LHCN-M2 (cell line): Measurements from ENCODE around the gene FYB1. TPM values are rescaled to one million over a fixed set of nuclear protein-coding genes. Genes with fewer than 3 reads are reported as not detected.
"Not testable (repeated sequence)": the region's sequence is repeated elsewhere in the genome, so short reads cannot be mapped to it uniquely, and the experiment has no call there.

Source experiments
- DNase-seq: peaks from one replicate; pipeline ENCODE4 v3.0.0-alpha.2; 2012; ENCODE audit warnings: low read depth
- total RNA-seq: library from RNA; depleted of rRNA; stranded (reverse); fragments of >200 nt; gene quantifications from 2 replicates; pipeline ENCODE4 v1.2.3, GENCODE V29; 2014

FYB1 gene
- total RNA-seq, 1 experiment from 2014 or later: not detected

DNA sequence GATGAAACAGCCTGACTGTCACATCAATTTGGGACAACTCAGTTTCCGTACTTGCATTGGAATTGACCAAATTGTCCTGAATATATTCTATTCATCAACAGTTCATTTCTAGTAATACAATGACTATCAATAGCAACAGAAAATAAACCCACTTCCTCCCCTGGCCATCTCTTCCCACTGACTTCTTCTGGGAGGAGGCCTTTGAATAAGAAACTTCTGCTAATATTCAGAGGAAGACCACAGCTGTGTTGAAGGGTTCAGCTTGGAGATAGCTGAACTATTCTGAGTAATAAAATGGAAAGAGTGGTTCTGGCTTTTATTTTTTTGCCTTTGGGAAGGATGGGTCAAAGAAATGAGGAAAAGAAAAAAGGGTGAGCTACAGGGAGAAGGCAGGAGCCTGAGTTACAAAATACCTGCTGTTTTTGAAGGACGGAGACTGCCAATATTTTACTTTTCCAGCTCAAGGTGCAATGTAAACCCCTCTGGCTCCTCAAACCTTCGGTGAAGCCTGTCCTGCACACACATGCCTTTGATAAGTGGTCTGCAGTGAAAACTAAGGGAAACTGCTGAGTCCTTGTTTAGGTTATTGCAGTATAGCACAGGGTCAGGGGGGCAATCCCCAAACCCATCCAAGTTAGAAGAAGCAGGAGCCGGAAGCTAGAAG lies 29.9 kb downstream of the FYB1 start:
- no peak for DNase-seq

DNA sequence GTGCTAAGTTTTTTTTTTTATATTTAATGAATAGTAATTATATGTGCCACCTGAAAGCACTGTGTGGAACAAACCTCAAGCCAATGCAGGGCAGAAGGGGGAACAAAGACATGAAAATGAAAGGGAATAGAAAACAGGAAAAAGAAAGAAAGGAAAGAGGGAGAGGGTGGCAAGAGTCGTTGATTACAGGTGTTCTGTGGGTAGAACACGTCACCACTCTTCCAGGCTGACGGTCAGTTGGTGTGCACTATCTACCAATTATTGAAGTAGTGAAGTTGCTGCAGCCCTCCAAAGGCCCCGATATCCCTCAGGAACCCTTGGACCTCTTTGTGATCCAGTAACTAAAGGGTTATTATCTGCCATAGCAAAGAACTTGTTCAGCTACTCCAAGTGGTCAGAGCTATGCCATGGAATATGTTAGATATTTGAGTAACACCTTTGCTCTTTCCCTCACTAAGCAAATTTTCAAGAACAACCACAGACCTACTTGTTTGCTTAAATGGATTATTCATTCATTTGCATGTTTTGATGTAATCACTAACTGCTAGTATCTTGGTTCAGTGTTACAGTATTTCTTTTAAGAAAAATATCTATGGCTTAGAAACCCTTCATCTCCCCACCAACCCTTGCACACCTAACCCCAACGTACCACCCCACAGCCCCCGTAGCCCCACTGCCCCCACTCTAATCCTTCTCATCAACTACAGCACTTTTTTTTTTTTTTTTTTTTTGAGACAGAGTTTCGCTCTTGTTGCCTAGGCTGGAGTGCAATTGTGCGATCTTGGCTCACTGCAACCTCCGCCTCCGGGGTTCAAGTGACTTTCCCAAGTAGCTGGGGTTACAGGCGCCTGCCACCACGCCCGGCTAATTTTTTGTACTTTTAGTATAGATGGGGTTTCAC lies 31.3 kb downstream of the FYB1 start:
- no peak for DNase-seq

DNA sequence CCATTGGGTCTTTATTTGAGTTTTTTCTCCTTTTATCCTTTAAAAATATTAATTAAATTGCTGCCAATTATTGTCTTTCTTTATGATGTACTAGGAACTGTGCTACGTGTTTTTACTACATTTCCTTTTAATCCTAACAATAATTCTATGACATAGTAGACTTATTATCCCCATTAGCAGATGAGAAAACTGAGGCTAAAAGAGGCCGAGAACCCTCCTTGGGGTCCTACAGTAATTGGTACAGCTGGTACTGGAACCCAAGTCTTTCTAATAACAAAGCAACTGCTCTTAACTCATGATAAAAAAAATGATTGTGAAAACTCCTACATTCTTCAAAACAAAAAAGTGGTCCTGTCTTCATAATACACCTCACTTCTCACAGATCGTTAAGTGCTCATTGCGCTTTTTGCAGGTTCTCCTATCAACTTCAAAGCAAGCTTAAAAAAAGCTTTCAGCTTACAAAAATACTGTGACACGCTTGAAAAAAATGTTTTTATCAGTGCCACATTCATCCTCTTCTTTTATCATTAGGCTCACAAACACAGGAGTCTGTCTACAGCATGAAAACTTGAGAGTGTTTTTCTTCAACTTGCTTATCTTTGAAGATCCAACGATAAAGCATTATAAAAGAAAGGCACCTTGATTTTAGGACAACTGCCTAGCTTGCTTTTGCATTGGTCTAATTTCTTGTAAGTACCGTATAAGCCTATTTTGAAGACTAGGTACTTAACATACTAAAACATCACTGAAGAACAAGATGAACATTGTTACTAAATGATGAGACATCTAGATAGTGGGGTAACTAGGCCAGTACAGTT lies 32.4 kb downstream of the FYB1 start:
- DNase-seq: no peak

DNA sequence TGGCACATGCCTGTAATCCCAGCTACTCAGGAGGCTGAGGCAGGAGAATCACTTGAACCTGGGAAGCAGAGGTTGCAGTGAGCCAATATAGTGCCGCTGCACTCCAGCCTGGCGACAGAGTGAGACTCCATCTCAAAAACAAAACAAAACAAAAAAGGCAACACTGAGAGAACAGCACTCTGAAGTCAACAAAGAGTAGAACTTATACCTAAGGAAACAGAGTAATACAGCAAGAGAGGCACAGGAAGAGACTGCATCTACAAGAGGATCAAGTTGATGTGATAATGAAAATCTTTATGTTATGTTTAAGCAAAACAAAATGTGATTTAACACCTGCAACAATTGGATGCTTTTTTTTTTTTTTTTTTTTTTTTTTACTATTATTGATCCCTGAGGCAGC lies 33.1 kb downstream of the FYB1 start:
- DNase-seq: no peak

DNA sequence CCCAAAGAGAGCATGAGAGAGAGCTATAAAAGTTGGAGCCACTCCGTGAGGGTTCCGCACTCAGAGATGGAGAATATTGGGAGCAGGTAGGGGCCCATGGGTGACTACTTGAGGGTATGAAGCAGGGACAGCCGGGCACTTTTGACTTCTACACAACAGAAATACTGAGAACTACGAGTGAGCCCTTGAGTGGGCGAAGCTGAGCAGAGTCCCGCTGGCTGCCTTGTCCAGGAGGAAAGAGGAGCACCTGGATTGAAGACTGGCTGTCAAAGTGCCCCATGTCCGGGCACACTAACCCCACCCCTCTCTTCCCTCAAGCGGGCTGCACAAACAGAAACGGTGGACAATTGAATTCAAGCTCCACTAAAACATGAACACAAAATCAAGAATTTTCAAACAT lies 33.6 kb downstream of the FYB1 start:
- no peak for DNase-seq

DNA sequence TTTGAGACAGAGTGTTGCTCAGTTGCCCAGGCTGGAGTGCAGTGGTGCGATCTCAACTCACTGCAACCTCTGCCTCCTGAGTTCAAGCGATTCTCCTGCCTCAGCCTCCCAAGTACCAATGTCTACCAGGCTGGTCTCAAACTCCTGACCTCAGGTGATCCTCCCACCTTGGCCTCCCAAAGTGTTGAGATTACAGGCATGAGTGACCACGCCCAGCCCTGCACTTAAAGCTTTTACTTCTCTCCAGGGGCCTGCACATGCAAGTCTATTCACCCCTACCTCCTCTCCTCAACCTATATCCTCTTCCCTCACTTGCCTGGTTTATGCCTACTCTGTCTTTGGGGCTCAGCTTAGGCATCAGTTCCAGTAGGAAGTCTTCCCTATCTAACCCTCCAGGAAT lies 39.8 kb downstream of the FYB1 start:
- DNase-seq: not testable (repeated sequence)

DNA sequence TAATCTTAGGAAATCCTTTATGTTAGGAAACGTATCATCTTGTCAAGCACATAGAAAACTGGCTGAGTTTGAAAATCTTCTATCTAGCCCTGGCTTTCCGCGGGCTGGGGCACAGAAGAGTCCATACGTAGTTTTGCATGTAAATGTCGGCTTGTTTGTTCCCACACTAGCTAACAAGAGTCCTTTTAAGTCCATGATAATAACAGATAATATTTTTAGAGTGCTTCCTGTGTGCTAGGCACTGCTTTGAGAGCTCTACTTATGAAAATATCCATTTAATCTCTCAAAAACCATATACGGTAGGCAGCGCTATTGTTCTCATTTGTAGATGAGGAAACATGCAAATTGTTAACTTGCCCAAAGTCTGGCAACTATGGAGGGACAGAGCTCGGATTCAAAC lies 40.5 kb downstream of the FYB1 start:
- no peak for DNase-seq

DNA sequence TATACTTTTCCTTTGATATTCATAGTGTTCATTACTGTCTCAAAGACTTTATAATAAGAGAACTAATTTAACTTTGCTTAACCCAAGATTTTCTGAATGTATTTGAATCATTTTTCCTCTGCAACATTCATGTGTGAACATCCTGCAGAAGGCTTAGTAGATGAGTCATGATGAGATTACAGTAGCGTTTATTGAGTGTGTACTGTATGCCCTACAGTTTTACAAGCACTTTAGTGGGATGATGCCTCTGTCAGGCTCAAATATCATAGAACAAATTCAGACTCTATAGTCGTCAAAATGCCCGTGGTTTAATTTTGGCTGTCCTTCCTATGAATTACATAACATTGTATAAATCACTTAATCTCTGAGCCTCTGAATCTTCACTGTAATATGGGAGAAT lies 41.2 kb downstream of the FYB1 start:
- DNase-seq: peak; percentile 26

DNA sequence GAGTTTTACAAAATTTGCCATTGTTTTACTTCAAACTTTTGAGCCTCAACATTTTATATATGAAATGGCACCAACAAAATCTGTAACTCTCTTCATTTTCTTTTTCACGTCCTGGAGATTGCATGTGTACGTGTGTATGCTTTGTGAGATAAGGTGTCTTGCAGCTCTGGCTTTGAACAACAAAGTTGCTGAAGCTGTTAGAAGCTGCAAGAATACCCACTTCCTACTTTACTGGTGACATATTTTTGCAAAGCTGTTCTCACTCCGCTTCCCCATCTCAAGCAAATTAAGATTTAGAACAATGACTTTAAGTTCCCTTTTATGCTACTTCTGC lies 41.8 kb downstream of the FYB1 start:
- no peak for DNase-seq

DNA sequence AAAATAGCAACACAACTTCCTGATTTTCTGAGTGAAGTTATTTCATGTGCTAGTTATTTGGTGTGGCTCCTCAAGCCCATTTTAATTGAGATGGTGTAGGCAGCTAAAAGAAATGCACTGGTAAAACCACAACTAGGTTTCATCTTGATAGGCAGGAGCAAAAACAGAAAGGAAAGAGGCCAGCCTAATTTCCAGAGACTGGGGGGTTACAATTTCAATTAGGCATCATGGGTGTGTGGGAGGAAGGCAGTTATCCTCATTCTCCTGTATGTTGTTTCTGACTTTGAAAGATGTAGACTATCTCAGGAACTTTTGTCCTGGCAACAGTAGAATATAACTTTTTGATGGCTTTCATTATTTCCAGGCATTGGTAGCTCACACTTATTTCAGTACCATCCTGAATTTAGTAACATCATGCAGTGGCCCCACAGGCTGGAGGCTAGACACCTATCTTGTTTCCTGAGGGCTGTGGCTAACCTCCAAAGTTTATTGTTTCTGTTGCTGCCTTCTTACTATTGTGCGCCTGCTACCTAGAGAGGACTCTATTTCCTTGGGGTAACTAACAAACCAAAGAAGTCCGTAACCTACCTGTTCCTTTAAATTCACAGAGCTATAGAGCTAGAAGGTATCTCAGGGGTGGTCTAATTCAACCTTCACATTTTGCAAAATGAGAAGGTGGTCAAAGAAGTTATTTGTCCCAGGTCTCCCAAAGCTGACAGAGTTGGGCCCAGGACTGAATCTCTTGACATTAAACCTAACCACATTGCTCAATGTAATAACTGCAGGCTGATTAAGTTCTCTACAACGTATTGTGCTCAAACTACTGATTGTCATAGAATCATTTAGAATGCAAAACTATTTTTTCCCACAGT lies 42.4 kb downstream of the FYB1 start:
- DNase-seq: no peak

DNA sequence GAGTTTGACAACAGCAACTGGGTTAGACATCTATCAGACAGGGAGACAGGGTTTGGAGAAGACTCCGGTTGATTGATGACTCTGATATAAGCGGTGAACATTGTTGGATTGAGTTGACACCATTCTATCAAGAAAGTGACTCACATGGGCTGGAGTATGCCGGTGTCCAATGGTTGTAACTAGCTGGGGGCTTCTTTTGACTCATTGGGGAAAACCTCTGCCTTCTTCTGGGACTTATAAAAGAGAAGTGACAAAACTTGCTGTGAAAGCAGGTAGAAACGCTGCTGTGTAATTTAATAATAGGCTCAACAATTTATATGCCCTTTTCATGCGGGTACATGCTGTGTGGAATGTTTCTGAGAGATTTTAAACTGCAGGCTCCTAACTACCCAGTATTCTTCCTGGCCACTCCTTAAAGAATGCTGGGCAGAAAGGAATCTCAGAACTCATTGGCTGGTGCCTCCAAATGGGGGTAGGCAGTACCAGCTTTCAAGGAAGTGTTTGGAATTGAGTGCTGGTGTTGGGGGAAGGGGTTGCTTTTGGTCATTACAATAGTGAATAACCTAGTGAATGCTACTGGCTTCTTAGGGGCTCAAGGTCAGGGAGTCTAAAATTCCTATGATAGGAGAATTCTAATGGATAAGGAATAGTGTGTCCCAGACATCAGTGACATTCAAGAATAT lies 43.9 kb downstream of the FYB1 start:
- DNase-seq: no peak

DNA sequence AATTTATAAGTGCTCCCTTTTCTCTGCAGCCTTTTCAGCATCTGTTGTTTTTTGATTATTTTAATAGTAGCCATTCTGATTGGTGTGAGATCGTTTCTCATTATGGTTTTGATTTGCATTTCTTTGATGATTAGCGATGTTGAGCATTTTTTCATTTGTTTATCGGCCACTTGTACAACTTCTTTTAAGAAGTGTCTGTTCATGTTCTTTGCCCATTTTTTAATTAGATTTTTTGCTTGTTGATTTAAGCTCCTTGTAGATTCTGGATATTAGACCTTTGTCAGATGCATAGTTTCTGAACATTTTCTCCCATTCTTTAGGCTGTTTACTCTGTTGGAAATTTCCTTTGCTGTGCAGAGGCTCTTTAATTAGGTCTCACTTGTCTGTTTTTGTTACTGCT lies 46.3 kb downstream of the FYB1 start:
- DNase-seq: no peak

DNA sequence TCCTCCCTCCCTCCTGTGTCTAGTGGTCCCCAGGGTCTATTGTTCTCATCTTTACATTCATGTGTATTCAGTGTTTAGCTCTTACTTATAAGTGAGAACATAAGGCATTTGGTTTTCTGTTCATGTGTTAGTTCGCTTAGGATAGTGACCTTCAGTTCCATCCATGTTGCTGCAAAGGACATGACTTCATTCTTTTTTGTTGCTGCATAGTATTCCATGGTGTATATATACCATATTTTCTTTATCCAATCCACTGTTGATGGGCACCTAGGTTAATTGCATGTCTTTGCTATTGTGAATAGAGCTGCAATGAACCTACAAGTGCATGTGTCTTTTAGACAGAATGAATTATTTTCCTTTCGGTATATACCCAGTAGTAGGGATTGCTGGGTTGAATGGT lies 46.8 kb downstream of the FYB1 start:
- DNase-seq: no peak

DNA sequence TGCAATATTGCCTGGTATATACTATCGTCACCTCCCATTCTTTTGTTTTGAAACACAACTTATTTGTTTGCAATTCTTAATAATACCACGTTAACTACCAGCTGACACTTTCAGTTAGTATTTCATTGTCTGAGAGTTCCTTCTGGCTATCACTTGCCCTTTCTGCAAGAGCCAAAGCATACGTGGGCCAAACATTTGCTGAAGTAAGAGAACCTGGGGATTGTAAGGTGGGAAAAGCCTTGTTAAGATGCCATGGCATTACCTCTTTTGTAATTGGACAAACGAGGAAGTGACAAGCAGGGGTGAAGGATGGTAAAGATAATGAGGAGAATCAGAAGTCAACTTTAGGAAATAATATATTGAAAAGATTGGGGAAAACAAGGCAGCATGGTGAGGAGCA lies 47.7 kb downstream of the FYB1 start:
- no peak for DNase-seq

DNA sequence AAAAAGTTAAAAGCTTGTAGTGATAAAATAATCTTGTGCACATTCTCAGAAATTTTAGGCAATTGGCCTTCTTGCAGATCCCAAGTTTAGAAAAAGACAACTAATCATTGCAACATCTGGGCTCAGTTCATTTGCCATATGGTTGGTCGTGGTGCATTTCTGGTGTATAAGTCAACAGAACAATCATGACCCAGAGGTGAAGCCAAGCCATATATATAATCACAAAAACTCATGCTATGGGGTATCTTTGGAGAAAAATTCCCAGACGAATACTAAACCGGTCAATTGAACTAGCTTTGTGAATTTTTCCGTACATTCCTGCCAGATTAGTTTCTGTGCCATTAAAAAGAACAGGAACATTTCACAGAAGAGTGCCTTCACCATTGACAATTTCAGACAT lies 50.3 kb downstream of the FYB1 start:
- DNase-seq: no peak

DNA sequence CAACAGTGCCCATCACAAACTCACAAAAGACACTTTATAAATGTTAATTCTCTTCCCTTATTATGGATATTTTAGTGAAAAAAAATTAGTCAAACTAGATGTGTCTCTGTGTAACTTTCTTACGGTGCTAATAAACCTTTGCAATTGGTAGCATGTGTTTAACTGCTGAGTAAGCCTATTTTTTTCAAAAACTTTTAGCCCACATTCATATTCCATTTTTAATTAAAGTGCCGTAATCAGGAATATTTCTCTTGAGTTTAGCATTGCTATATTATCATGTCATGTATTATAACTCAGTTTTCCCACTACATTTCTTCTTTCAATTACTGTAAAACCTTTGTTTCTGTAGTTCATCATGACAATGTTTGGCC lies 51.4 kb downstream of the FYB1 start:
- no peak for DNase-seq

DNA sequence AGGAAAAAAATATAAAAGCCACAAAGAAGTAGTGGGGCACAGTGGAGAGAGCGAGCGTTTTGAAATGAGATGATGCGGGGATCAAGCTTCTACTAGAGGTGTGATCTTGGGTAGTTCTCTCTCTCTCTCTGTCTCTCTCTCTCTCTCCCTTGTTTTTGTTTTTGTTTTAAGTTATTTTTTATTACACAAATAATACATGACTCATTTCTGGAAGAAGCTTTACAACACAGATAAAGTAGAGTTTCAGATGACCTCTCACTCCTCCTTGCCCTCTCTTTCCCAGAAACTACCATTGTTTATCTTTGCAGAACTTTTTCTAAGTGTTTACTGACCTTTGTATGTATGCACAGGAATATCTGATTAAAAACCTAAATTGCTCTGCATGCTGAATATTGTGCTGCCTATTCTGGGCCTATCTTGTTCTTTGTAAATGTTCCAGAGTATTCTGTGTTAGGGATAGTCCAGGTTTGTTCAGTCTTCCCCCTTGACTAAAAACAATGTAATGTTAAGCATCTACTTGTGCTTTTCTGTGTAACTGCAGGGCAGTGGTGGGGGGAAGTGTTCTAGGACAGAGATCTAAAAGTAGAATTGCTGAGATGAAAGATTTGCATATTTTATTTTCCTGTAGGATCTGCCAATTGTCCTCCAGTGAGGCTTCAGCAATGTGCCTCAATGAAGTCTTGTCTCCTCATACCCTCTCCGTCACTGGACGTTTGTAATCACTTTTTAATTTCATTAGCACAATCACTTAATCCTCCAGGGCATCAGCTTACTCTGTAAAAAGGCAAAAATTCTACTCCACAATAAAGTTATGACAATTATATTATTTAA lies 52.0 kb downstream of the FYB1 start:
- no peak for DNase-seq

DNA sequence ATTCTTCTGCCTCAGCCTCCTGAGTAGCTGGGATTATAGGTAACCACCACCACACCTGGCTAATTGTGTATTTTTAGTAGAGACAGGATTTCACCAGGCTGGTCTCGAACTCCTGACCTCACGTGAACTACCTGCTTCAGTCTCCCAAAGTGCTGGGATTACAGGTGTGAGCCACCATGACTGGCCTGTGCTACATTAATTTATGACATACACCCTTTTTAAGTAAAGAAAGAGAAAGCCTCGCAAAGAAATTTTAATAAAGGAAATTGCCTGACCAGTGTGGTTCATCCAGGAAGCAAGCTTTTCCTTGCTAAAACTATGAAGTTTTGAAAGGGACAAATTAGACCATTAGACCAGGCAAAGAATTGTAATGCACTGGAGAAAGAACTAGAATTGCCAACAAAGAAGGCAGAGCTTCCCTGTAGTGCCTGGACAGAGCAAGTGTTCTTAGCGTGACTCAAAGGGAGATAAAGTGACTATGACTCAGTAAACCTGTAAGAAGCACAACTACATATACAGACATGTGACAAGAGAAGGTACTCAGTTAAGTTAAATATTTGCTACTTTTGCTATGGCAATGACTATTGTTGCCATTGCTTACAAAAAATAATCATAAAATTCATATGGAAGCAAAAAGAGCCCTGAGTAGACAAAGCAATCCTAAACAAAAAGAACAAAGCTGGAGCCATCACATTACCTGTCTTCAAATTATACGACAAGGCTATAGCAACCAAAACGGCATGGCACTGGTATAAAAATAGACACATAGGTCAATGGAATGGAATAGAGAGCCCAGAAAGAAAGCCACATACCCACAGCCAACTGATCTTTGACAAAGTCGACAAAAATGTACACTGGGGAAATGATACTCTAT lies 54.6 kb downstream of the FYB1 start:
- DNase-seq: no peak

DNA sequence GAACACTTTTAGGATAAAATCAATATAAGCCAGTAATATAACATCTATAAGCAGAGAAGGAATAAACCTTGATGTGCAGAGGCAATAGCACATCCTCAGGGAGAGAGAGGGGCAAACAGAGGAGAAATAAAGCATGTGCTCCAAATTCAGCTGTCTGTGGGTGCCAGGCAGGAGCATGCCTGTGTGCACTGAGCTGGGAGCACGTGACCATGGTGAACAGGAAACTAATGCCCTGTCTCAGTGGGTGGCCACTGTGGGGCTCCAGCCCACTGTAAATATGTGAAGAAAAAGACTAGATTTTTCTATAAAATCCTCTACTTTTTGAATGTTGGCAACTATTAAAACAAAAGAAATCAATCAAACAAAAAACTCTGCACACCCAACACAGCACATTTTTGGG lies 55.3 kb downstream of the FYB1 start:
- DNase-seq: no peak
